SU-DHL-6 (cell line): ENCODE measurements around the gene FTMT.

ENCODE experiments used
- H2AFZ ChIP-seq: fragments of 200-600 bp; sonication (generic); 2 replicates; pipeline ENCODE4 v1.6.1; 2014; ENCODE audit warnings: low read depth, mild to moderate bottlenecking, moderate library complexity, mixed read lengths, antibody characterized with exemption, low read length; ENCODE audit not compliant: severe bottlenecking
- H3F3A ChIP-seq: fragments of 200-600 bp; shearing (Covaris generic); 2 replicates; pipeline ENCODE4 v1.6.0; 2016; ENCODE audit warnings: antibody characterized with exemption, mild to moderate bottlenecking; ENCODE audit not compliant: insufficient read depth
- H3K27ac ChIP-seq: fragments of 200-600 bp; sonication (generic); 2 replicates; pipeline ENCODE4 v1.5.1; 2016; ENCODE audit warnings: low read depth, mild to moderate bottlenecking, low read length, moderate library complexity, mixed read lengths
- H3K27me3 ChIP-seq: fragments of 200-600 bp; sonication (generic), shearing (Covaris generic); 2 replicates; pipeline ENCODE4 v1.6.0; 2014; ENCODE audit warnings: mild to moderate bottlenecking, low read length
- H3K36me3 ChIP-seq: fragments of 200-600 bp; sonication (generic); 2 replicates; pipeline ENCODE4 v1.6.1; 2014; ENCODE audit warnings: mild to moderate bottlenecking, low read length, mixed read lengths
- H3K4me2 ChIP-seq: fragments of 300-600, 200-600 bp; shearing (Covaris generic), sonication (generic); 2 replicates; pipeline ENCODE4 v1.6.0; 2014; ENCODE audit warnings: low read length, low read depth, mild to moderate bottlenecking; ENCODE audit not compliant: poor library complexity, severe bottlenecking
- H3K4me3 ChIP-seq: fragments of 200-600 bp; sonication (generic); 2 replicates; pipeline ENCODE4 v1.5.1; 2014; ENCODE audit warnings: antibody characterized with exemption, low read length, mild to moderate bottlenecking, mixed read lengths; ENCODE audit not compliant: insufficient read depth, poor library complexity, severe bottlenecking
- H3K79me2 ChIP-seq: fragments of 200-600 bp; sonication (generic); 2 replicates; pipeline ENCODE4 v1.6.1; 2014; ENCODE audit warnings: mild to moderate bottlenecking, low read length, moderate library complexity; ENCODE audit not compliant: insufficient read depth
- H3K9ac ChIP-seq: fragments of 200-600 bp; sonication (generic); 2 replicates; pipeline ENCODE4 v1.7.0; 2014; ENCODE audit warnings: mild to moderate bottlenecking, low read length
- H3K9me2 ChIP-seq: fragments of 200-600 bp; sonication (generic); replicated peaks from 2 replicates; pipeline ENCODE4 v1.6.1; 2014; ENCODE audit warnings: low read length; ENCODE audit not compliant: insufficient read depth
- H3K9me3 ChIP-seq: fragments of 200-600 bp; sonication (generic); 2 replicates; pipeline ENCODE4 v1.6.1; 2014; ENCODE audit warnings: low read length, mixed read lengths; ENCODE audit not compliant: insufficient read depth
- H4K20me1 ChIP-seq: fragments of 200-600 bp; sonication (generic); 2 replicates; pipeline ENCODE4 v1.6.1; 2014; ENCODE audit warnings: low read depth, mild to moderate bottlenecking, antibody characterized with exemption, low read length, moderate library complexity, mixed read lengths
- CTCF ChIP-seq: fragments of 200-600 bp; sonication (generic); IDR thresholded peaks from one replicate; pipeline ENCODE4 v1.5.1; 2017; ENCODE audit warnings: antibody characterized with exemption, mild to moderate bottlenecking, low read length, moderate library complexity; ENCODE audit not compliant: insufficient read depth, poor library complexity, severe bottlenecking
- EZH2phosphoT487 ChIP-seq: fragments of 200-600 bp; sonication (generic), shearing (Covaris generic); conservative IDR thresholded peaks from 2 replicates; pipeline ENCODE4 v1.6.1; 2018; ENCODE audit warnings: mild to moderate bottlenecking, antibody characterized with exemption, low read length, moderate library complexity, mixed read lengths

FTMT gene

DNA sequence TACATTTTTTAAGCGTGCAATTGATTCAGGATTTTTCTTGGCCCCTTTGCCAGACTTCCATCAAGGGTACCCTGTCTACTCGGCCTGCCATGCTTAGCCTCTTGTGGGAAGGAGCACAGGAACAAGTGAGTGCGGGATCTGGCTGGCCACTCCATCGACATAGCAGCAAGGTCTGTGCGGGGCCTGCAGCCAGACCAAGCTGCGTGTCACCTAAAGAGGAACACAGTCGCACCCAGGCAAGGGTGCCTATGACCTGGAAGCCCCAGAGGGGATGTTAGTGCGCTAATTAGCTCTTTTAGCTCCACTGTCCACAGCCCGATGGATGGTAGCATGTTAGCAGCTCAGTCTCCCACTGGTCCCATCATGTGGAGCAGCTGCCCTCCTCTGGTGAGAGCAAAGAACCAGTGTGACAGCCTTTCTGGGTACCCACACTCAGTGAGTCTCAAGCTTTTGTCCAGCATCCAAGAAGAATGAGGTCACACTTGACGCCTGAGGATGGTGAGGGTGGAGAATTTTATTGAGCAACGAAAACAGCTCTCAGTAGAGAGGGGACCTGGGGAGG is 38.7 kb downstream of the FTMT start:
- Histone ChIP-seq H3F3A (no peaks in the 10 kb centered on the region), H3K9ac (no peak overlapping the region), H4K20me1 (no peaks in the 10 kb centered on the region), H3K9me3 (no peaks in the 10 kb centered on the region), H3K36me3 (no peaks in the 10 kb centered on the region), H3K4me2 (no peak overlapping the region), H3K4me3 (no peak overlapping the region), H3K27ac (no peak overlapping the region), H3K27me3 (no peaks in the 10 kb centered on the region), H3K79me2 (no peaks in the 10 kb centered on the region), H3K9me2 (no peaks in the 10 kb centered on the region), H2AFZ (no peak overlapping the region)
- no peak for TF ChIP-seq EZH2phosphoT487

DNA sequence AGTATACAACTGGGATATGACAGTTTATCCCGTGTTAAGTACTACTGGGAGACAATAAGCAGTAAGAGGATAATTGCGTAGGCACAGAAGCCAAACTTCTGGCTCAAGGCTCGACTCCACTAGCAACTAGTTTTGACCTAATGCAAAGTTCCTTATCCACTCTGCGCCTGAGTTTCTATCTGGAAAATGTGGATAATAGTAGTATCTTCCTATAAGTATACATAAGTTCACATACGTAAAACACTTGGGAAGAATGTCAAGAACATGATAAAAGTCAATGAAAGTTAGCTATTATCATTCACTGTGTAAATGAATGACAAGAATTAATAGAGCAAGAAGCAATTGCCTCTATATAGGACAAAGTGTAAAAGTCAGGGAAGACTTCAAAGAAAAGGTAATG is 45.7 kb downstream of the FTMT start:
- H4K20me1 ChIP-seq: no peaks in the 10 kb centered on the region

DNA sequence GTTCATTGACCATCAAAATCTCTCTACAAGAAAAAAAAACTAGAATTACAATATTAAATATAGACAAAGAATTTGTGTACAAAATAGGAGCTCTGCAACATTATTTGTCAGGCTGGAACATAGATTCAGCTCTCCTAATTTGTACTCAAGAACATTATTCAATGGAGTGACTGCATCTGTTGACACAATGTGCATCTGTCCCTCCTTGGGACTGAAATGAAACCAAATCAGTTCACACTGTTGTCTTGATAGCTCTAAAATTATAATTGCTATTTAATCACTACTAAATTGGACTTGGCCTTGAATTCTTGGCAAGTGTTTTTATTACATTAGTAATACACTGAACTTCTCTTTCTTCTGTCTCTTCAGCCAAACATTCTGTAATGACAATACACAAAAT is 47.7 kb downstream of the FTMT start:
- TF ChIP-seq EZH2phosphoT487 (no peak), CTCF (no peak)
- H3K27me3 ChIP-seq: no peaks in the 10 kb centered on the region
- no peak overlapping the region for H3K9ac ChIP-seq
- no peak overlapping the region for H3K27ac ChIP-seq
- H3K4me3 ChIP-seq: no peak overlapping the region
- no peaks in the 10 kb centered on the region for H3K36me3 ChIP-seq
- H3K9me2 ChIP-seq: no peaks in the 10 kb centered on the region
- H3K4me2 ChIP-seq: no peak overlapping the region
- no peaks in the 10 kb centered on the region for H3K9me3 ChIP-seq
- H3K79me2 ChIP-seq: no peaks in the 10 kb centered on the region
- H2AFZ ChIP-seq: no peak overlapping the region
- no peaks in the 10 kb centered on the region for H3F3A ChIP-seq
- no peaks in the 10 kb centered on the region for H4K20me1 ChIP-seq

More for the DNA sequence above, 45.7 kb downstream of the FTMT start:
- Histone ChIP-seq H3K4me2 (no peak overlapping the region), H3K27me3 (no peaks in the 10 kb centered on the region), H3F3A (no peaks in the 10 kb centered on the region), H3K79me2 (no peaks in the 10 kb centered on the region), H3K9ac (no peak overlapping the region), H3K9me3 (no peaks in the 10 kb centered on the region), H3K36me3 (no peaks in the 10 kb centered on the region), H3K4me3 (no peak overlapping the region), H3K27ac (no peak overlapping the region), H3K9me2 (no peaks in the 10 kb centered on the region), H2AFZ (no peak overlapping the region)
- TF ChIP-seq CTCF: no peak
- TF ChIP-seq EZH2phosphoT487: no peak
